Panc1 (cell line): Measurements from ENCODE around the gene AHRR. TPM values are rescaled to one million over a fixed set of nuclear protein-coding genes. Genes with fewer than 3 reads are reported as not detected.
A peak's percentile ranks its signal among the peaks of the same experiment; 100 is the strongest.

Experiments
- ATAC-seq: fragments of 200-7000 bp; cut with Tn5 transposase; 2 replicates; pipeline ENCODE4 v1.9.1; 2020; ENCODE audit warnings: mild to moderate bottlenecking, moderate library complexity
- BruUV-seq: library from RNA; stranded (reverse); fragments of 400-500 nt; replicated peaks from 2 replicates; lab custom pipeline; 2021; lab: Mats Ljungman, UMichigan
- CTCF ChIA-PET: fragments of 300-600 bp; sonication (Branson Sonifier 250); formaldehyde crosslinking; loops from one replicate; lab custom pipeline; 2022; ENCODE audit warnings: antibody characterized with exemption; lab: Charles Lee
- POLR2A ChIA-PET: fragments of 300-600 bp; sonication (Branson Sonifier 250); formaldehyde crosslinking; loops from one replicate; lab custom pipeline; 2022; ENCODE audit warnings: antibody characterized with exemption; lab: Charles Lee
- DNase-seq: peaks from one replicate; pipeline ENCODE4 v3.0.0-alpha.2; 2010; ENCODE audit warnings: low read depth, low spot score
- H3K27ac ChIP-seq: 2 replicates; pipeline ENCODE4 v1.5.1; 2011; ENCODE audit warnings: mild to moderate bottlenecking, low read length, inconsistent platforms
- H3K27me3 ChIP-seq: fragments of 200-500 bp; sonication (Bioruptor generic); 2 replicates; pipeline ENCODE4 v1.6.0; 2014; ENCODE audit warnings: low read length, inconsistent platforms; ENCODE audit not compliant: control insufficient read depth, insufficient read depth
- H3K36me3 ChIP-seq: fragments of 200-500 bp; sonication (Bioruptor generic); 2 replicates; pipeline ENCODE4 v1.5.1; 2014; ENCODE audit warnings: inconsistent platforms, mild to moderate bottlenecking, low read length, moderate library complexity; ENCODE audit not compliant: control insufficient read depth, insufficient read depth
- H3K4me1 ChIP-seq: 2 replicates; pipeline ENCODE4 v1.5.1; 2011; ENCODE audit warnings: inconsistent platforms, mild to moderate bottlenecking, low read length, moderate library complexity; ENCODE audit not compliant: control insufficient read depth, insufficient read depth
- H3K4me3 ChIP-seq, 2 experiments: 2 replicates each; pipeline ENCODE4 v1.5.1; 2011 to 2012; ENCODE audit warnings: low read depth in 2 of 2, low read length in 2 of 2, mild to moderate bottlenecking in 2 of 2, inconsistent platforms in 1 of 2, moderate library complexity in 1 of 2
- H3K9me3 ChIP-seq: fragments of 200-500 bp; sonication (Bioruptor generic); 2 replicates; pipeline ENCODE4 v1.5.1; 2014; ENCODE audit warnings: low read depth, mild to moderate bottlenecking, inconsistent platforms, low read length, moderate library complexity; ENCODE audit not compliant: control insufficient read depth, insufficient read depth
- CTCF ChIP-seq: fragments of 450-650 bp; IDR thresholded peaks from 2 replicates; pipeline ENCODE4 v1.5.1; 2017; ENCODE audit warnings: mild to moderate bottlenecking
- POLR2AphosphoS5 ChIP-seq: IDR thresholded peaks from 2 replicates; pipeline ENCODE4 v1.6.1; 2012; ENCODE audit warnings: mild to moderate bottlenecking, low read depth, low read length, moderate library complexity
- SIN3A ChIP-seq: IDR thresholded peaks from 2 replicates; pipeline ENCODE4 v1.6.1; 2012; ENCODE audit warnings: low read depth, mild to moderate bottlenecking, low read length, moderate library complexity, borderline replicate concordance; ENCODE audit not compliant: insufficient read depth
- TCF7L2 ChIP-seq: IDR thresholded peaks from 2 replicates; pipeline ENCODE4 v1.6.1; 2011; ENCODE audit warnings: mild to moderate bottlenecking, low read depth, low read length, inconsistent platforms
- in situ Hi-C: cut with HindIII; loops from 2 replicates; pipeline ENCODE4 v1.10.0; 2016; ENCODE audit warnings: low sequenced_read_pairs, low pct_unique_long_range_greater_than_20kb
- intact Hi-C: fragments of 100-400 bp; cut with micrococcal nuclease; formaldehyde crosslinking; loops from one replicate; pipeline ENCODE4 v1.10.0; 2022; ENCODE audit not compliant: unreplicated experiment
- total RNA-seq: library from RNA; stranded (reverse); gene quantifications from one replicate; pipeline ENCODE4 v1.2.1, GENCODE V29; 2021; ENCODE audit not compliant: unreplicated experiment
- TF ChIP-seq, protein P1 (sequence below), 2 experiments: IDR thresholded peaks; 2 replicates each; pipeline ENCODE4 v1.6.1; 2011 to 2012; ENCODE audit warnings: low read depth in 2 of 2, control low read depth in 1 of 2, low read length in 1 of 2, mild to moderate bottlenecking in 1 of 2, moderate library complexity in 1 of 2; ENCODE audit not compliant: insufficient read depth in 1 of 2

AHRR gene
- total RNA-seq, 1 experiment from 2014 or later: 23.6 TPM

DNA sequence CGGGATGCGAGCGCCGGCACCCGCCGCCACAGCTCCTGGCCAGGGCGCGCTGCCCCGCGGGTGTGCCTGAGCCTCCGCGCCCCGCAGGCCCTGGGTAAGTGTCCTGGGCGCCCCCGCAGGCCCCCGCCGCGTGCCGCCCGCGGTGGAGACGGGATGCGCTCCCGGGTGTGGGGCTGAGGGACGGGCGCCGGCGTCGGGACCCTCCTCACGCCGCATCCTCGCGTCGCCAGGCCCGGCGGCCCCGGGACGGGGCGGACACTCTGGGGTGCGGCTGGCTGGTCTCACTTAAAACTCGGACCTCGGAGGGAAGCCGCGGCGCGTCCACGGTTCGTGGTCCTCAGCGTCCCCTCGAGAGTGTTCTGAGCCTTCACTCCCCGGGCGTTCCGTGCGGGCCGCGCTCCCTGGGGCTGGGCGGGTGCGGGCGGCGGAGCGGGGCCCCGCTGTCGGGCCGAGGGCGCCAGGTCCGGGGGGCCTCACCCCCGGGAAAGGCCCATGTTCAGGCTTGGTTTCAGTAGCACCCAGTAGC is 275 bp downstream of the AHRR start:
- CTCF ChIA-PET: interaction anchor here (0.6 to 1.2 kb wide), 4 partner anchors 22 to 125 kb away, joined by 3 to 4 read pairs (median 3); no protein-coding TSS in a partner anchor
- in situ Hi-C loops: no loop called here

GRCh38 chr5:322281-322941 is 897 bp downstream of the AHRR start:
- BruUV-seq: no TSS peak
- ChIA-PET POLR2A (no interaction called here), CTCF (no interaction called here)
- TF ChIP-seq TCF7L2: no peak
- TF ChIP-seq, protein P1, sequence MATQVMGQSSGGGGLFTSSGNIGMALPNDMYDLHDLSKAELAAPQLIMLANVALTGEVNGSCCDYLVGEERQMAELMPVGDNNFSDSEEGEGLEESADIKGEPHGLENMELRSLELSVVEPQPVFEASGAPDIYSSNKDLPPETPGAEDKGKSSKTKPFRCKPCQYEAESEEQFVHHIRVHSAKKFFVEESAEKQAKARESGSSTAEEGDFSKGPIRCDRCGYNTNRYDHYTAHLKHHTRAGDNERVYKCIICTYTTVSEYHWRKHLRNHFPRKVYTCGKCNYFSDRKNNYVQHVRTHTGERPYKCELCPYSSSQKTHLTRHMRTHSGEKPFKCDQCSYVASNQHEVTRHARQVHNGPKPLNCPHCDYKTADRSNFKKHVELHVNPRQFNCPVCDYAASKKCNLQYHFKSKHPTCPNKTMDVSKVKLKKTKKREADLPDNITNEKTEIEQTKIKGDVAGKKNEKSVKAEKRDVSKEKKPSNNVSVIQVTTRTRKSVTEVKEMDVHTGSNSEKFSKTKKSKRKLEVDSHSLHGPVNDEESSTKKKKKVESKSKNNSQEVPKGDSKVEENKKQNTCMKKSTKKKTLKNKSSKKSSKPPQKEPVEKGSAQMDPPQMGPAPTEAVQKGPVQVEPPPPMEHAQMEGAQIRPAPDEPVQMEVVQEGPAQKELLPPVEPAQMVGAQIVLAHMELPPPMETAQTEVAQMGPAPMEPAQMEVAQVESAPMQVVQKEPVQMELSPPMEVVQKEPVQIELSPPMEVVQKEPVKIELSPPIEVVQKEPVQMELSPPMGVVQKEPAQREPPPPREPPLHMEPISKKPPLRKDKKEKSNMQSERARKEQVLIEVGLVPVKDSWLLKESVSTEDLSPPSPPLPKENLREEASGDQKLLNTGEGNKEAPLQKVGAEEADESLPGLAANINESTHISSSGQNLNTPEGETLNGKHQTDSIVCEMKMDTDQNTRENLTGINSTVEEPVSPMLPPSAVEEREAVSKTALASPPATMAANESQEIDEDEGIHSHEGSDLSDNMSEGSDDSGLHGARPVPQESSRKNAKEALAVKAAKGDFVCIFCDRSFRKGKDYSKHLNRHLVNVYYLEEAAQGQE (IDR thresholded peaks at IDR 0.05; ENCODE audit: insufficient read depth in 1 of 2, low read depth in 2 of 2, low read length in 1 of 2): no peak
- TF ChIP-seq POLR2AphosphoS5: no peak
- no peak for TF ChIP-seq CTCF
- no peak for TF ChIP-seq SIN3A
- Histone ChIP-seq H3K4me1 (peaks cover 37% of the 10 kb centered on the region), H3K27me3 (no peaks in the 10 kb centered on the region), H3K36me3 (no peaks in the 10 kb centered on the region), H3K4me3 (peak overlapping the region; percentile 66 to 71), H3K9me3 (no peaks in the 10 kb centered on the region), H3K27ac (peak overlapping the region; percentile 72)
- peak; percentile 44 for ATAC-seq
- intact Hi-C loops (no loop called here), in situ Hi-C loops (no loop called here)
- no peak for DNase-seq

More for the DNA sequence above, 275 bp downstream of the AHRR start:
- peak; percentile 14 for ATAC-seq
- Histone ChIP-seq H3K27me3 (no peaks in the 10 kb centered on the region), H3K9me3 (no peaks in the 10 kb centered on the region), H3K36me3 (no peaks in the 10 kb centered on the region), H3K27ac (peak overlapping the region; percentile 72), H3K4me1 (peaks cover 43% of the 10 kb centered on the region), H3K4me3 (peak overlapping the region; percentile 66 to 71)
- TF ChIP-seq CTCF: no peak; the same call in 1 of the 2 replicates
- no peak for TF ChIP-seq TCF7L2
- TF ChIP-seq SIN3A: peak; percentile 71; the same call in 1 of the 2 replicates
- 0 out of 2 replicates have a peak, but pooled peaks have one; percentile 12 for TF ChIP-seq POLR2AphosphoS5
- DNase-seq: no peak
- BruUV-seq: no TSS peak
- POLR2A ChIA-PET: no interaction called here
- intact Hi-C loops: no loop called here
